ENCODE results near the gene PCED1B.

Gene PCED1B

GRCh38 chr12:47268501-47269454, 189.4 kb downstream of the PCED1B start:
- TF ChIP-seq CSDC2 (CRISPR knock-in tag; IDR thresholded peaks at IDR 0.05), result no peak
- no peak for TF ChIP-seq CSRNP3 (CRISPR knock-in tag; IDR thresholded peaks at IDR 0.05)
- TF ChIP-seq GLIS3 (CRISPR knock-in tag; IDR thresholded peaks at IDR 0.05), result no peak
- TF ChIP-seq CREB5 (CRISPR knock-in tag; IDR thresholded peaks at IDR 0.05; ENCODE audit: low read depth), result no peak
- TF ChIP-seq, protein P1, sequence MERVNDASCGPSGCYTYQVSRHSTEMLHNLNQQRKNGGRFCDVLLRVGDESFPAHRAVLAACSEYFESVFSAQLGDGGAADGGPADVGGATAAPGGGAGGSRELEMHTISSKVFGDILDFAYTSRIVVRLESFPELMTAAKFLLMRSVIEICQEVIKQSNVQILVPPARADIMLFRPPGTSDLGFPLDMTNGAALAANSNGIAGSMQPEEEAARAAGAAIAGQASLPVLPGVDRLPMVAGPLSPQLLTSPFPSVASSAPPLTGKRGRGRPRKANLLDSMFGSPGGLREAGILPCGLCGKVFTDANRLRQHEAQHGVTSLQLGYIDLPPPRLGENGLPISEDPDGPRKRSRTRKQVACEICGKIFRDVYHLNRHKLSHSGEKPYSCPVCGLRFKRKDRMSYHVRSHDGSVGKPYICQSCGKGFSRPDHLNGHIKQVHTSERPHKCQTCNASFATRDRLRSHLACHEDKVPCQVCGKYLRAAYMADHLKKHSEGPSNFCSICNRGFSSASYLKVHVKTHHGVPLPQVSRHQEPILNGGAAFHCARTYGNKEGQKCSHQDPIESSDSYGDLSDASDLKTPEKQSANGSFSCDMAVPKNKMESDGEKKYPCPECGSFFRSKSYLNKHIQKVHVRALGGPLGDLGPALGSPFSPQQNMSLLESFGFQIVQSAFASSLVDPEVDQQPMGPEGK (CRISPR knock-in tag; IDR thresholded peaks at IDR 0.05; ENCODE audit: borderline replicate concordance), result no peak
- TF ChIP-seq OSR1 (CRISPR knock-in tag; IDR thresholded peaks at IDR 0.05), result no peak
- no peak for TF ChIP-seq ISL1 (CRISPR knock-in tag; IDR thresholded peaks at IDR 0.05)
- TF ChIP-seq ESRRG (CRISPR knock-in tag; IDR thresholded peaks at IDR 0.05), result no peak
- no peak for TF ChIP-seq TCF4 (CRISPR knock-in tag; IDR thresholded peaks at IDR 0.05; ENCODE audit: borderline replicate concordance)
- no peak for TF ChIP-seq BACH2 (CRISPR knock-in tag; IDR thresholded peaks at IDR 0.05; ENCODE audit: borderline replicate concordance)
- no peak for TF ChIP-seq SNAI2 (CRISPR knock-in tag; IDR thresholded peaks at IDR 0.05)
- TF ChIP-seq ZFP30 (CRISPR knock-in tag; IDR thresholded peaks at IDR 0.05), result no peak
- no peak for TF ChIP-seq POU6F1 (CRISPR knock-in tag; IDR thresholded peaks at IDR 0.05; ENCODE audit: borderline replicate concordance, low read depth)
- no peak for TF ChIP-seq ZFP3 (CRISPR knock-in tag; IDR thresholded peaks at IDR 0.05)
- TF ChIP-seq PPARA (CRISPR knock-in tag; IDR thresholded peaks at IDR 0.05; ENCODE audit: borderline replicate concordance), result no peak
- TF ChIP-seq RARB (CRISPR knock-in tag; IDR thresholded peaks at IDR 0.05), result no peak
- TF ChIP-seq ZC3H10 (CRISPR knock-in tag; IDR thresholded peaks at IDR 0.05), result no peak
- TF ChIP-seq, protein P2, sequence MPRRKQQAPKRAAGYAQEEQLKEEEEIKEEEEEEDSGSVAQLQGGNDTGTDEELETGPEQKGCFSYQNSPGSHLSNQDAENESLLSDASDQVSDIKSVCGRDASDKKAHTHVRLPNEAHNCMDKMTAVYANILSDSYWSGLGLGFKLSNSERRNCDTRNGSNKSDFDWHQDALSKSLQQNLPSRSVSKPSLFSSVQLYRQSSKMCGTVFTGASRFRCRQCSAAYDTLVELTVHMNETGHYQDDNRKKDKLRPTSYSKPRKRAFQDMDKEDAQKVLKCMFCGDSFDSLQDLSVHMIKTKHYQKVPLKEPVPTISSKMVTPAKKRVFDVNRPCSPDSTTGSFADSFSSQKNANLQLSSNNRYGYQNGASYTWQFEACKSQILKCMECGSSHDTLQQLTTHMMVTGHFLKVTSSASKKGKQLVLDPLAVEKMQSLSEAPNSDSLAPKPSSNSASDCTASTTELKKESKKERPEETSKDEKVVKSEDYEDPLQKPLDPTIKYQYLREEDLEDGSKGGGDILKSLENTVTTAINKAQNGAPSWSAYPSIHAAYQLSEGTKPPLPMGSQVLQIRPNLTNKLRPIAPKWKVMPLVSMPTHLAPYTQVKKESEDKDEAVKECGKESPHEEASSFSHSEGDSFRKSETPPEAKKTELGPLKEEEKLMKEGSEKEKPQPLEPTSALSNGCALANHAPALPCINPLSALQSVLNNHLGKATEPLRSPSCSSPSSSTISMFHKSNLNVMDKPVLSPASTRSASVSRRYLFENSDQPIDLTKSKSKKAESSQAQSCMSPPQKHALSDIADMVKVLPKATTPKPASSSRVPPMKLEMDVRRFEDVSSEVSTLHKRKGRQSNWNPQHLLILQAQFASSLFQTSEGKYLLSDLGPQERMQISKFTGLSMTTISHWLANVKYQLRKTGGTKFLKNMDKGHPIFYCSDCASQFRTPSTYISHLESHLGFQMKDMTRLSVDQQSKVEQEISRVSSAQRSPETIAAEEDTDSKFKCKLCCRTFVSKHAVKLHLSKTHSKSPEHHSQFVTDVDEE (CRISPR knock-in tag; IDR thresholded peaks at IDR 0.05), result no peak
- ATAC-seq, result no peak

- ATAC-seq, result no peak
- TF ChIP-seq ISL1 (CRISPR knock-in tag; IDR thresholded peaks at IDR 0.05) (no peak), ZC3H10 (CRISPR knock-in tag; IDR thresholded peaks at IDR 0.05) (no peak), ZFP30 (CRISPR knock-in tag; IDR thresholded peaks at IDR 0.05) (no peak)
These were observed 190.5 kb downstream of the PCED1B start for GRCh38 chr12:47269916-47270315.

- peak; percentile 49 for ATAC-seq
- TF ChIP-seq CREB5 (CRISPR knock-in tag; IDR thresholded peaks at IDR 0.05; ENCODE audit: low read depth) (no peak), ZNF565 (CRISPR knock-in tag; conservative IDR thresholded peaks at IDR 0.05; ENCODE audit: low read depth) (no peak), ZFP30 (CRISPR knock-in tag; IDR thresholded peaks at IDR 0.05) (no peak), TOX (CRISPR knock-in tag; IDR thresholded peaks at IDR 0.05; ENCODE audit: borderline replicate concordance) (no peak), ZC3H10 (CRISPR knock-in tag; IDR thresholded peaks at IDR 0.05) (no peak)
- TF ChIP-seq, protein P2 (CRISPR knock-in tag; IDR thresholded peaks at IDR 0.05), result no peak
These were observed 191.6 kb downstream of the PCED1B start for GRCh38 chr12:47270782-47271664.
